ENCODE data around the gene HTR3A. TPM values are rescaled to one million over a fixed set of nuclear protein-coding genes. Genes with fewer than 3 reads are reported as not detected.
A peak's percentile ranks its signal among the peaks of the same experiment; 100 is the strongest.

Gene HTR3A
- total RNA-seq, 2 donors from 2014 or later = not detected

DNA sequence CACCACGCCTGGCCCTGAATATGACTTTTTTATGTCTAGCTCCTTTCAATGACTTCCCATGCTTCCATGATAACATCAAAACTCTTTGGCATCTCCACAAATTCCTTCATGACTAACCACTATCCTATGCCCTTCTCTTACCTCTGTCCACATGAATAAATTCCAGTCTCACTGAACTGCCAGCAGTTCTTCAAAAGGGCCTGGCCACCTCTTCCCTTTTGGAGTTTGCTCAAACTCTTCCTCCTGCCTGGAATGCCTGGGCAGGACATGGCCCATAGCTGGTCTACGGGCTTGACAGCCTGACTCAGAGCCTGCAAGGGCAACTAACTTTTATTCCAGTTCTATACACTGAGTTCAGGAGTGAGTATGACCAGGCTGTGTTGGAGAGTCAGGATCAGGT is 42.8 kb downstream of the HTR3A start:
- Histone ChIP-seq H3K27ac (no peak overlapping the region), H3K27me3 (replicated peaks; ENCODE audit: insufficient read depth) (no peaks in the 10 kb centered on the region), H3K4me3 (no peak overlapping the region), H3K36me3 (no peaks in the 10 kb centered on the region), H3K4me1 (replicated peaks) (no peaks in the 10 kb centered on the region), H3K9me3 (no peaks in the 10 kb centered on the region)
- DNase-seq (ENCODE audit: low spot score) = no peak
- TF ChIP-seq, protein P1, sequence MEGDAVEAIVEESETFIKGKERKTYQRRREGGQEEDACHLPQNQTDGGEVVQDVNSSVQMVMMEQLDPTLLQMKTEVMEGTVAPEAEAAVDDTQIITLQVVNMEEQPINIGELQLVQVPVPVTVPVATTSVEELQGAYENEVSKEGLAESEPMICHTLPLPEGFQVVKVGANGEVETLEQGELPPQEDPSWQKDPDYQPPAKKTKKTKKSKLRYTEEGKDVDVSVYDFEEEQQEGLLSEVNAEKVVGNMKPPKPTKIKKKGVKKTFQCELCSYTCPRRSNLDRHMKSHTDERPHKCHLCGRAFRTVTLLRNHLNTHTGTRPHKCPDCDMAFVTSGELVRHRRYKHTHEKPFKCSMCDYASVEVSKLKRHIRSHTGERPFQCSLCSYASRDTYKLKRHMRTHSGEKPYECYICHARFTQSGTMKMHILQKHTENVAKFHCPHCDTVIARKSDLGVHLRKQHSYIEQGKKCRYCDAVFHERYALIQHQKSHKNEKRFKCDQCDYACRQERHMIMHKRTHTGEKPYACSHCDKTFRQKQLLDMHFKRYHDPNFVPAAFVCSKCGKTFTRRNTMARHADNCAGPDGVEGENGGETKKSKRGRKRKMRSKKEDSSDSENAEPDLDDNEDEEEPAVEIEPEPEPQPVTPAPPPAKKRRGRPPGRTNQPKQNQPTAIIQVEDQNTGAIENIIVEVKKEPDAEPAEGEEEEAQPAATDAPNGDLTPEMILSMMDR (IDR thresholded peaks at IDR 0.05) = no peak
- no peak for TF ChIP-seq POLR2AphosphoS5 (IDR thresholded peaks at IDR 0.05)
- TF ChIP-seq POLR2A (IDR thresholded peaks at IDR 0.05) = no peak
- intact Hi-C loops (cut with DNase I) = no loop called here
- WGBS = 42% methylated on average over 2 of the region's 2 CpGs

DNA sequence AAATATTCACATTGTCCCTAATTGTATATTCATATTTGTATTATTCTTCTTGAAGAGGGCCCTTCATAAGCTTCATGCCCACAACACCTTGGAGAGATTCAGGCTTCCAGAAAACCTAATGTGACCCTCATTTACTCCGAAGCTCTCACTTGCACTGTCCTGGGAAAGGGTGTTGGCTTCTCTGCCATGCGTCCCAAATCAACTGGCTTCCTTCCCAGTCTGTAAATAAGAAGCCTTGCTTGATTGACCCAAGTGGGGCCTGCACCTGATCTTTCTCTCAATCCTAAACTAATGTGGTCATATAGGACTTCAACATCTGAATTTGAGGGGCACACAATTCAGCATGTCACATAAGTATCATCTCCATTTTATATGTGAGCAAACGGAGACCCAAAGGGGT is 44.1 kb downstream of the HTR3A start:
- Histone ChIP-seq H3K27me3 (replicated peaks; ENCODE audit: insufficient read depth) (no peaks in the 10 kb centered on the region), H3K4me3 (no peak overlapping the region), H3K9me3 (no peaks in the 10 kb centered on the region), H3K36me3 (no peaks in the 10 kb centered on the region), H3K27ac (no peak overlapping the region), H3K4me1 (replicated peaks) (no peaks in the 10 kb centered on the region)
- TF ChIP-seq POLR2AphosphoS5 (IDR thresholded peaks at IDR 0.05) (no peak), POLR2A (IDR thresholded peaks at IDR 0.05) (no peak)
- TF ChIP-seq, protein P1 (IDR thresholded peaks at IDR 0.05) = no peak
- no peak for DNase-seq (ENCODE audit: low spot score)
- intact Hi-C loops (cut with DNase I) = no loop called here
- WGBS = 70% methylated on average over 3 of the region's 3 CpGs

DNA sequence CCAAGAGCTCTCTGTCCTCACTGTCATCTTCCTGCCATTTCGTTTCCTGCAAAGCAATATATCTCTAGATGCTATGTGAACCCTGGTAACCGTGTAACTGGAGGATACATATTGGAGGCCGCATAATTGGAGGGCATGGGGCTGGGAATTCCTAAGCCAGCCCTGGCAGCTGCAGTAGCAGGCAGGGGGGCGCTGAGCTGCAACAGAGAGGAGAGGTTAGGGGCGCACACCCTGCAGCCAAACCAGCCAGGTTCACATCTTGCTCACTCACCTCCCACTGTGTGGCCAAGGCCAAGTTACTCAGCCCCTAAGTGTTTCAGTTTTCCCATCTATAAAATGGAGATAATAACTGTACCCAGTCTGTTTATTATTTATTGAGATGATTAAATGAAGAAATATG is 44.7 kb downstream of the HTR3A start:
- Histone ChIP-seq H3K4me1 (replicated peaks) (no peaks in the 10 kb centered on the region), H3K27ac (no peak overlapping the region)
- intact Hi-C loops (cut with DNase I) = no loop called here

DNA sequence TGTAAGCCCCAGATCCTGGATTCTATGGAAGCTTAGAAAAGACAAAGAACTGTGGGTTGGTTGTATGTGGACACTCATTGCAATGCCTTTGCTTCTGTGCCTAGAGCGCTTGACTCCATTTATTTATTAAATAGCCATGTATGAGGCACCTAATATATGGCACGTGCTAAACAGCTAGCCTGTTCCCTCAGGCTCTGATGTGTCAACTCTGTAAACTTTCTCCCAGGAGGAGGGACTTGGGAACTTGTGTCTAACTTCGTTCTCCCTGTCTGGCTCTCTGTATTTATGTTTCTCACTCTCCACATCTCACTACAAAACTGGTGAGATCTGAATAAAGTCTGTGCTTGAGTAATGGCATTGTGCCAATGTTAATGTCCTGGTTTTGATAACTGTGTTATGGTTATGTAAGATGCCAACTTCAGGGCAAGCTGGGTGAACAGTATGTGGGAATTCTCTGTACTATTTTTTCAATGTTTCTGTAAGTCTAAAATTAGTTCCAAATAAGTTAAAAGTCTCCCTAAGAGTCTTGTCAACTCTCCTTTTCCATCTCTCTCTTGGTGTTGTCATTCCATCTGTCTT is 50.5 kb downstream of the HTR3A start:
- intact Hi-C loops (cut with DNase I) = no loop called here
- no peaks in the 10 kb centered on the region for H3K9me3 ChIP-seq
- H3K36me3 ChIP-seq = no peaks in the 10 kb centered on the region
- TF ChIP-seq POLR2AphosphoS5 (IDR thresholded peaks at IDR 0.05) (peak; percentile 70), POLR2A (IDR thresholded peaks at IDR 0.05) (no peak)
- TF ChIP-seq, protein P1 (IDR thresholded peaks at IDR 0.05) = no peak
- no peak overlapping the region for H3K27ac ChIP-seq
- DNase-seq (ENCODE audit: low spot score) = no peak
- WGBS = 48% methylated on average over 3 of the region's 3 CpGs
- H3K4me1 ChIP-seq (replicated peaks) = no peaks in the 10 kb centered on the region
- H3K27me3 ChIP-seq (replicated peaks; ENCODE audit: insufficient read depth) = no peaks in the 10 kb centered on the region
- H3K4me3 ChIP-seq = no peak overlapping the region

More for the DNA sequence above, 44.7 kb downstream of the HTR3A start:
- no peaks in the 10 kb centered on the region for H3K9me3 ChIP-seq
- no peaks in the 10 kb centered on the region for H3K36me3 ChIP-seq
- no peaks in the 10 kb centered on the region for H3K27me3 ChIP-seq (replicated peaks; ENCODE audit: insufficient read depth)
- 88% methylated on average over 5 of the region's 5 CpGs for WGBS
- H3K4me3 ChIP-seq = no peak overlapping the region
- TF ChIP-seq, protein P1 (IDR thresholded peaks at IDR 0.05) = no peak
- no peak for TF ChIP-seq POLR2A (IDR thresholded peaks at IDR 0.05)
- no peak for TF ChIP-seq POLR2AphosphoS5 (IDR thresholded peaks at IDR 0.05)
- DNase-seq (ENCODE audit: low spot score) = no peak

DNA sequence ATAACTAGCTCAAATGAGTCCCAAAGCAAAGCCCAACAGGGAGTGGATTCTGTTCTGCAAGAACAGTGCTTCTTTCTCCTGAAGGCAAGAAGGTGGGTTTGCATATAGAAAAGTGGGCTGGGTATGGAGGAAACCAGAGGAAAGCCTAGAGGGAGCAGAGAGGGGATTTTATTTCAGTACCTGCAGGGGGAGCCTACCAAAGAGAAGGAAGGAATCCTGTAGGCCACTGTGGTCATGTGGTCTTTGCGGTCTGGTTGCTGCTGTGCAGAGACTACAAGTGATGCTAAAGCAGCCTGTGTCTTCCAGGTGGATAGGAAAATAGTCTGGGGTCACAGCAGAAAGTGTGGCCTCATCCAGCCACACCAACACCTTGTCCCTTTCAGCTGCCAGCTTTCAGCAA is 51.4 kb downstream of the HTR3A start:
- TF ChIP-seq POLR2AphosphoS5 (IDR thresholded peaks at IDR 0.05) (no peak), POLR2A (IDR thresholded peaks at IDR 0.05) (no peak)
- TF ChIP-seq, protein P1 (IDR thresholded peaks at IDR 0.05) = no peak
- Histone ChIP-seq H3K27ac (no peak overlapping the region), H3K4me3 (no peak overlapping the region), H3K36me3 (no peaks in the 10 kb centered on the region), H3K27me3 (replicated peaks; ENCODE audit: insufficient read depth) (no peaks in the 10 kb centered on the region), H3K4me1 (replicated peaks) (no peaks in the 10 kb centered on the region), H3K9me3 (no peaks in the 10 kb centered on the region)
- 68% methylated on average over 1 of the region's 1 CpG for WGBS
- no peak for DNase-seq (ENCODE audit: low spot score)
- intact Hi-C loops (cut with DNase I) = no loop called here
